Superior temporal gyrus (tissue), 1 donor: Measurements from ENCODE around the gene LRRC51.

Experiments
- DNase-seq: peaks from one replicate; pipeline ENCODE4 v3.0.0-alpha.2; 2016; ENCODE audit errors: extremely low spot score

LRRC51 gene, protein sequence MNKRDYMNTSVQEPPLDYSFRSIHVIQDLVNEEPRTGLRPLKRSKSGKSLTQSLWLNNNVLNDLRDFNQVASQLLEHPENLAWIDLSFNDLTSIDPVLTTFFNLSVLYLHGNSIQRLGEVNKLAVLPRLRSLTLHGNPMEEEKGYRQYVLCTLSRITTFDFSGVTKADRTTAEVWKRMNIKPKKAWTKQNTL

DNA sequence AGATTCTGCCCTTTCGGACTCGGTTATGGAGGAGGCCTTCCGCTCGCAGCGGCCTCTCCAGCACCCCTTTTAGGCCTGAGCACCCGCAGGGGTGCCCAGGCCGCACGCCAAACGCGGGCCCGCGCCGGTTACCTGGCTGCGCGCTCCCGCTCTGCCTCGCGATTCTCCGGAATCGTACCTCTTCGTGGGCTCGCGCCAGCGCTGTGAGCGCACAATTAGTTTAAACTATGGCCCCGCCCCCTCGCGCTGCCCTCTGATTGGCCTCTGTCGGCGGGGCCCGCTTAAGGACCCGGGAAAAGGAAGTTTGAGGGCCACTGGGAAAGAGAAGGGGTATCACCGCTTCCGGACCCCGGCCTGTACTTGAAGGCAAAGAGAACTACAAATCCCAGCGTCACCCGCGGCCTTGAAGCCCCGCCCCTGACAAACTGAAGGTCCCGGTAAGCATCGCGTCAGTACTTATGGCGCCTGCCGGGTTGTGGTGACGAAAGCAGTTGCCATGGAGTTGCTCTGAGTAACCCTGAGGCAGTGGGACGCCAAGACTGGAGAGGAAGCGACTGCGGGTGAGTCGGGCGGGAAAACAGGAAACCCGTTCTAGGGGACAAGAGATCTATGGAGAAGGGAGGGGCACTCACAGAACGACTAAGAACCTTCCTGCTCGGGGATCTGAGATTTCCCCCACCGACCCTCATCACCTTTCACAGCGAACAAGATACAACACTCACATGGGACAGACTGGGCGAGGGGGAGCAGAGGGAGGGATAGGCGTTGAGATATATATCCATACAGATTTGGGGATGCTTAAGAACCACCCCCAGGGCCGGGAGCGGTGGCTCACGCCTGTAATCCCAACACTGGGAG, at the start of gene LRRC51, which contains the start of gene NUMA1:
TSS of gene LRRC51 (plus strand) at position 525 of the 858 bp plus-strand sequence. CDS start 8,234 bp downstream, outside the sequence.
TSS of gene NUMA1 (minus strand) at position 217 of the 858 bp plus-strand sequence. CDS start 44,599 bp downstream, outside the sequence.
- peak; percentile 100 for DNase-seq

DNA sequence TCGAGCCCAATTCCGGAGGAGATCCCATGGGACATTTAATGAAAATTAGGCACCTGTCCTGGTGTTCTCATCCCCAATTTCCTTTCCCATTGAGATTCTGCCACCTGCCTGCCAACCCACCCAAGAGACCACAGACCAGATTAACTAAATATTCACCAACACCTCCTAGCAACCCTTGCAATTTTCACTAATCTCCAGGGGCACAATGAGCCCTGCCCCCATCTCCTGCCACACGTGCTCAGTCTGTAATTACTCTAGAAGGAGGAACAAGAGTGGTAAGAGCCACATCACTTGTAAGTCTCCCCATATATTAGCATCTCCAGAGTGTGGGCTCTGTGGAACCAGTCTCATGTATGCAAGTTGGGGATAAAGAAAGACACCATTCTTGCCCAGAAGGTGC, 44.0 kb upstream of the LRRC51 start:
- DNase-seq, result no peak

DNA sequence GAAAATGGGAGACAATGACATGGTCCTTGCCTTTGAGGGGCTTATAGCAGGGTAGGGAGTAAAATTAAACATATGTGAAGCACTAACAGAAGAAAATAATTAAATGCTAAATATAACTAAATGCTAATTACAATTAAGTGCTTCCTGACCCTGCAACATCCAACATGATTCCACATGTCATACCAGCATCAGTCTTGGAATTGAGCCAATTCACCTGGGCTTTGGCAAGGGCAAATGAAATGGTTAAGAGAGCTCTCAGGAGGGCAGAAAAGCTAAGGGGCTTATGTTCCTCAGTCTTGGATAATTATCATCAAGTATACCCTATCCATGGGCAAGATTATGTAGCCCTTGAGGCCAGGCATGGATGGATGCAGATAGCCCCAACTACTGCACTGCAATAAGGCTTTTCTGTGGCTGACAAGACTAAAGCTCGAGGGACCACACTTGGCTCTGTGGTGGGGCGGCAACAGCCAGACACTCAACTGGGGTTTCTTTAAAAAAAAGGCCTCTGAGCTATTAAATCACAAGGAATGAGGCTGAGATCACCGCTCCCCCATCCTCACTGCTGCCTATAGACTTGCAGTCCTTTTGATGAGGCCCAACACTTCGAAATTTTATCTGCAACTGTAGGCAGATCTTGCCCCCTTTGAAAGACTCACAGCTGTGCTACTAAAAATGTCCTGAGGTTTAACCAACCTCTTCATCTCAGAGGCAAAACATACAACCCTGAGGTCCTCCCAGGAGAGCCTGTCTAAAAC, 42.9 kb upstream of the LRRC51 start:
- no peak for DNase-seq

DNA sequence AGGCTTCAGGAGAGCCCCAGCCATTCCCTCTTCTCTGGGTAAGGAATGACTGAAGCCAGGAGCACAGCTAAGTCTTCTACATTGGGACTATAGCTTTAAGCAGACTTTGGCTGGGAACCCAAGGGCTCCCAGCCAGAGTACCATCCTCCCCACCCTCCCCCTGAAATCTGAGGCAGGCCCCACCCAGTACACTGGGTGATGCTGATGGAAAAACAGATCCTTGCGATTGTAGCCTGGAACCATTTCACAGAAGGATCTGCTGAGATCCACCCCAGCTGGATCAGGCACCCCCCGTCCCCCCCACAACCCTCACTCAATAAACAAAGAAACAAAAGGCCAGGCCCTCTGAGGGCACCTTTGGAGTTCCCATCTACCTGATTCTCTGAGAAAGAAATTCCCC, 42.2 kb upstream of the LRRC51 start:
- peak; percentile 88 for DNase-seq

DNA sequence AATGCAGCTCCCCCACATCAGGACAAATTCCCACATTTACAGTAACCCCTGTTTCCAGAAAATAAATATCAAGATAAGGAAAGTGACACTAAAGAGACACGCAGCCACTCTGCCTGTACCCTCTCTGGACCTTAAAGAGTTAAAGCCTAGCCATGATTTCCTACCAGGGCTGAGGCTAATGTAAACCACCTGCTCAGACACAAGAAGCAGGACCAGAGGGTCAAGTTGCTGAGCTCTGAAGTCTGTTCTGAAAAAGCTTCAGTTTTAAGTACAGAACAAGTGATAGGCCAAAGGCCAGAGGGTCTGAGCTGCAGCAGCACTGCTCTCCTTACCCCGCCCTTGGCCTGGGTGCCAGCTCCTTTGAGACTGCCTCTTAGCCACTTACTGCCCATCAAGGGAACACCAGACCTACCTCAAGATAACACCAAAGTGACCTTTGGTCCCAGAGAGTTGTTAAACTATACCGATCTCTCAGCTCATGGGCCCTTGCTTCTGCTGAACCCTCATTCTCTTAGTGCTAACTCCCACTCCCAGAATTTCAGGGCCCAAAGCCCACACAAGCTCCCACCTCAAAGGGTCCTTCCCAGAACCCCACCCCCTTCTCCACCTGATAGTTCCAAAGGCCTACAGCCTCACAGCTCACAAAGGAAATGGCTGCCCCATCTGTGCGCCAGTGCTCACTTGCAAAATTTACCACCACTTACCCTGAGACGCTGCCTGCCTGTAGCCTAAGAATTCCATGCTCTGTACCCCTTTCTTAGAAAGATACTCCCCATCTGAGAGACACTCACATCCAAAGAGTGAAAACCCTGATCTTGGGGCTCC, 41.4 kb upstream of the LRRC51 start:
- DNase-seq, result peak; percentile 54

DNA sequence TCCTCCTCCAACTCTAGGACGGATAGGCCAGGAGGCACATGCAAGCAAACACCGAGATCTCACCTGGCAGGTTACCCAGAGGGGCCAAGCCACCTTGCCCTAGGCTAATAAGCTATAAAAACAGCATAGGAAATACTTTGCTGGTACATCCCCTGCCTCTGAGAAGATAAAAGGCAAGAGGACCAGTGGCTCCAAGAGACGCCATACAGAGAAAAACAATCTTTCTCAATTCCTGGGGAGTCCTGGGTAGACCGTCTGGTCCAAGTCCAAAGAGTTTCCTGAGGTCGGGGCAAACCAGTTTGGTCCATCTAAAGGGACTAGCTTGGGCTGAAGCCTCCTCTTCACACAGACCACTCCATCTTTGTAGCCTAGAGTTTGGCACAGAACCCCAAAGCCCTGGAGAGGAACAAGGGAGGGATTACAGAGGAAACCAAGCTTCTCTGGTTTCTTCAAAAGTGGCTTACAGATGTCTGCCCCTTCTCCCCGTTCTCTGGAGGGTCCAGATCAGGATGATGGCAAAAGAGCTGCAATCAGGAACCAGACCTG, 40.7 kb upstream of the LRRC51 start:
- DNase-seq, result peak; percentile 62

DNA sequence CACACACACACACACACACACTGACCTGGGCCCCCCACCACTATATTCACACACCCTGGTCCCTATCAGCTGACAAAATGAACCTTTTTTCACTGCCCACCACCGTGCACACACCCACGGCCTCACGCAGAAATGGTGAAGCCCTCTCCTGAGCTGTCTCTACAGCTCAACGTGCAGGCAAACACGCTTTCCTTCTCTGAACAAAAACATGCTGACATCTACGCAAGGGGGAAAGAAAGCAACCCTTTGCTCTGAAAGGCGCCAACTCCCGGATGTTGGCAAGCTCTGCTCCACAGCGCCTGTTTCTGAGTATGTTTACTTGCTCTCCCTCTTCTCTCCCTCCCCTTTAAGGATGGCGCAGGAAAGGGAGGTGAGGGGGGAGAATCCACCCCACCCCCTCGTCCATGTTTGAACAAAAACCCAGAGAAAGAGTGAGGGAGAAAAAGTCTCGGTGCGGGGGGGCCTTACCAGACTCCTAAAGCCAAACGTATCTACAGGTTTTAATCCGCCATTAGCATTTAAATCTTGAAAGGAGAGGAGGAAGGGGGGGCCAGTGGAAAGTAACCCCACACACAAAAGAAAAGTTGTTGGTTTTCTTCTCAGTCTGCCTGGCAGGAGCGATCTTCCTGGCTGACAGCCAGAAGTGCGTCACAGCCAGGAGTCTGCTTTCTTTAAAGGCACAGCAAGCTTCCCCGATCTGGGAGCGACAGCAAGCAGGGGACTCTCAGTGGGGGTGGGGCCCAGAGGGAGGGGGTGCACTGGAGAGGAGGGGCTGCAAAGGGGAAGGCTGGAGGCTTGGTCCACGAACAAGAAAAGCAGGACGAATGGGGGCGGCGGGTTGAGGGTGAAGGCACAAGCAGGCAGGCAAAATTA, 39.9 kb upstream of the LRRC51 start:
- peak; percentile 95 for DNase-seq

DNA sequence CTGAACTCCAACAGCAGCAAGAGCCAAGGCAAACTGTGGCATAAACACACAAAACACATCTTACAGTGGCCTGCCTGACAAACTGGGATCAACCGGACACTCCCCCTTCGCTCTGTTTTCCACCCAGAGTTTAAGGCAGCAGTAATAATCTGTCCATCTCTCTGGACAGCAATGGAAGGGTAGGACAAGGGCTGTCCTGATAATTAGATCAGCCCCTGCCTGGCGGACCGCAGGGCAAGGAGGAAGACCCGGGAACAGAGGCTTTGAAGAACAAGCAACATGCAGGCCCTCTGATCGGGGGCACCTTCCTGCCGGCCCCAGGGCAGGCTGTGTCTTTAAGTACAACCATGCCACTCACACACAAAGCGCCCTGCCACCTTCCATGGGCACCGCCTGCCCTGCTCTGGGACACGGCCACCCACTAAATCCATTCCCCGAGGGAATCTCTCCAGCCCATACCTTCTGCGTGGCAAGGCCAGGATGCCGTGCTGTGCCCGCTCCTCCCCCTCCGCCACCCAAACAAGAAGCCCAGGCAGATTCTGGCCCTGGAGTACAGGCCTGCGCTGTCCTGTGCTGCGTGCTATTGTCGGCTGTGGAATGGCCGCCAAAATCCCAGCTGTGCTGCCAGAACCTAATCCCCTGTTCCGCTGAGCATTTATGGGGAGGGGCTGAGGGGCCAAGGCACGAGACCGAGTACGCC, 39.1 kb upstream of the LRRC51 start:
- peak; percentile 88 for DNase-seq

DNA sequence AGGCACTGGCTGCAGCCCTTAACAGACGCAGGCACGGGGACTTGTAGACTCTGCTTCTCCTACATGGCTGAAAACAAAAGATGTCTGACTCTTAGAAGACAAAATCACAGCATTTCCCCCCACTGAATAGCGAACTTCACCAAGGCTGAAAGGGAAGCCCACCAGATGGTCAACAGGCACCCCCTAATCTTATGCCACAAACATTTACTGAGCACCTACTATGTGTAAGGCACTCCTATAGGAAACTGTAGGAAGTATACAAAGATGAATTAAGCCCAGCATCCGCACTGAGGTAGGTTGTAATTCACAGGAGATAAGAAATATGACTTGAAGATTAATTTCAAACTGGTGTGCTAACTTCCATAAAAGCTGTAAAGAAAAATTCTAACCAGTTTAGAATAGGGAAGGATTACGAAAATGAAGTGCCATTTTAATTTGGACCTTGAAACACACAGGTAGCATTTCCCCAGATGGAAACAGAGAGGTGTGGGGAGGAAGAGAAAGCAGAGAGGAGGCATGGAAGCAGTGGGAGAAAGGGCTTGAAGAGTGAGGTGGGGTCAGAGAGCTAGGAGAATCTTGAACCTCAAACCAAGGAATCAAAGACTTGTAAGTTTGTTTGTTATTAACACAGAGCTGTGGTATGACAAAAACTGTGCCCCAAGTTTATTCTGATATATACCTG, 38.4 kb upstream of the LRRC51 start:
- DNase-seq, result no peak

DNA sequence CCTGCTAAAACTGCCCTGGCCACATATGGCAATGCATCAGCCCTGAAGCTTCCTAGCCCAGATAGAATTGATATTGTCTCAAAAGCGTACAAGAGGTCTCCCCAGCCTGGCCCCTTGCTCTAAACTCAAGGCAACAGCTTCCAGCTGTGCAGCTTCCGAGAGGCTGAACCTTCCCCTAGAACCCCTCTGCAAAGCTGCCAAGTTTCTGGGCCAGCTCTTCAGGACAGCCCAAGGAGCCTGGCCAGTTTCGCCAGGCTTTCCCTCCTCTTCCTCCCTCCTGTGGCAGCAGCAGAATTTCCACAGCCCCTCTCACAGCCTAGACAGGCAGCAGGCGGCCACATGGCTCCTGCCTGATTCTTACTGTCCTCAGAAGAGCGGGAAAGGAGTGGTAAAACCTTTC, 34.8 kb upstream of the LRRC51 start:
- no peak for DNase-seq

DNA sequence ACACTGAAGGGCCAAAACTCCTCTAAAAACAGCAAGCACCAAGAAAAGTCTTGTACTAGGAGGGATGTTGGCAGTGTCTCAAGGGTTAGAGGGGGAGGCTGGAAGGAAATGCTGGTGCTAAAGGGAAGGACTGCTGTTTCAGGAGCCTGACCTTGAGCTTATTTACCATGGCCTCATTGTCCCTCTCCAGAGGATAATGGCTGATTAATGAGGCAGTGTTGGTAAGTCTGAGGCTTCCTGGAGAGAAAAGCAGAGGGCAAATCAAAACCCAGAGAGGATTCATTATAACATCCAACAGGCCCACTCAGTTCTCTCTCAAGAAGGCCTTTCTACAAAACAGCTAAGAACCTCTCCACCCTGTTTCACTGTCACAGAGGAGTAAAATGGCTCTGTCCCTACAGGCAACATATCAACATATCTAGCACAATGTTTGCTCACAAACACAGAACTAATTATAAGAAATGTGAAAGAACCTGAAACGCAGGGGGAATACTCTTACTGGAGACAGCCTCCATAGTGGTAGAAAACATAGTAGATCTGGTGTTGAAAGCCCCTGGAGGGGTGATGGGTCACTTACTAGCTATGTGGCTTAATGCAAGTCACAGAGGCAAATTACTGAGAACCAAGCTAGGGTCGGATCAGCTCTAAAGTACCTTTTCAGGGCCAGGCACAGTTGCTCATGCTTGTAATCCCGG, 31.7 kb upstream of the LRRC51 start:
- DNase-seq, result no peak

DNA sequence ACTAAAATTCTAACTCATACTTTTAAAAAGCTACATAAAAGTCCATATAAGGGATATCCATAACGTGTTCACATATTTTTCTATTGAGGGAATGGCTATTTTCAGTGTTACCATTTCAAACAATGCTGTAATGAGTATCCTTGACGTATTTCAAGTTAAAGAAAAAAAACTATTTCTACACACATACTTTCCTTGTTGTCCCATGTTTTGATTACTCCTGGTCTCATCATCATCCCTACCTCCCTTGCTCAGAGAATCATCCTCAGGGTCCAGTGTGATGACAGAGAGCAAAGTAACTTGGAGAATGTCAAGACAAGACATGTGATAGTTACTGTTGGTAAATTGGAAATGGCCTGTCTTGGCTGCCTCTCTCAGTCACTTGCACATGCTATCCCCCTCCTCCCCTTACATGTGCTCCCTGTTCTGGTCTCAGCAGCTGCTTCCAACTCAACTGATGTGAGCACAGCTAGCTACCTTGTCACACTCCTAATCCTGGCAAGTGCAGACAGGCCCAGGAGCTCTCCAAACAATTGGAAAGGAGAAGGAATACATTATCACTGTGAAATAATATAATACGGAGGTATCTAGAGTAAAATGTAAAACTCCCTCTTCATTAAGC, 22.1 kb upstream of the LRRC51 start:
- DNase-seq, result no peak

DNA sequence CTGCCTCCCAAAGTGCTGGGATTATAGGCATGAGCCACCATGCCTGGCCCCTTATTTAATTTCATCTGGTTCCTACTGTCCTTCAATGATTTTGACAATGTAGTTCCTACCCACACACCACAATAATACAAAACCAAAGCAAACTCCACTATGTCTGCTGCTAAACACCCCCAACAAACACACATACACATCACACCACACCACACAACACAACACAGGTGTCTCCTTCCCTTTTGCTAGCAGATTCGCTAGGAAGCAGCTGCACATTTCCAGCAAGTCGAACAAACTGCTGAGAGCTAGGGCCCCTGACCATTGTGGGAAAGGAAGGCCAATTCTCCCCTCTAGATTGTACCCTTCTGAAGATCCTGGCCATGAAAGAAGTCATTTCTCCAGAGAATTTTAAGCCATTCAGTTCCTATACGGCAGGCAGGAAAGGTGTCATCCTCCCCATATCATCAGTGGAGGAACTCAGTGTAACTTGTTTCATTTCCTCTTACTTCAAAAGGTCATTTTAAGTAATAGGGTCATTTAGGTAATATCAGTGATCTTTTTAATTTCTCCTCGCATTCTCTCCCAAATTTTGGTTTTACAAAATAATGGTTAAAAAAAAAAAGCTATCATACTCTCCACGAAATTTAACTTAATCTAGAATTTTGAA, 18.8 kb upstream of the LRRC51 start:
- no peak for DNase-seq

DNA sequence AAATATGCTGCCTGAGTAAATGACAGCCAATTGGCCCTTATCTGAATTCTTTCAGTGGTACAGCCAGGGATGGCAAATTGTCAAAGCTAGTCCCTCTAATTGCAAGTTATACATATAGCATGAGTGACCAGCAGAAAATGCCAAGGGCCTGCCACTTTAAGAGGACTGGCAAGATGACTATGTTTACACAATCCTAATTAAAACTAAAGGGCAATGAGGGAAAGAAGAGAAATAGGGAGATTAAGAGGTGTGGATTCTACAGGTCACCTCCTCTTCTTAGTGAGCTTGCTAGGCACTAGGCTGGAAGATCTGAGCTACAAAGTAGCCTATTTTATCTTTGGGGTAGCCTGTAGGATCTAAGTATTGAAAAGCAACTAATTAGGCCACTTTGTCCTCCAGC, 13.8 kb upstream of the LRRC51 start:
- DNase-seq, result no peak

DNA sequence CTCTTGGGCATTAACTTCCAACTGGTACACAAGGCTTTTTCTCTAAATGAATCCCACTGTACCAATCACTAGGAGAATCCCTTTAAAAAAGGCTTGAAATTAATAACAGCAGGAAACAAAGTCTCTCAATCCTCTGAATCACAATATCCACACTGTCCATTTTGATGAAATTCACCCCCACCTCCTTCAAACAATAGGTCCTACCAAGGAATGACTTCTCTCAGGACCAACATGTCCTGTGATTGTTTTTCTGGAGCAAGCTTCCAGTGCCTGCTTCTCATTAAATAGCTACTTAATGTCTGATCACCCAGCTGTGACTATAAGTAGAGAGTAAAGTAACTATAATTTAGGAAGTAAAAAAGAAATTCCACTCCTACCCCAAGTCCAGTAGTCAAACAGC, 13.4 kb upstream of the LRRC51 start:
- DNase-seq, result no peak

DNA sequence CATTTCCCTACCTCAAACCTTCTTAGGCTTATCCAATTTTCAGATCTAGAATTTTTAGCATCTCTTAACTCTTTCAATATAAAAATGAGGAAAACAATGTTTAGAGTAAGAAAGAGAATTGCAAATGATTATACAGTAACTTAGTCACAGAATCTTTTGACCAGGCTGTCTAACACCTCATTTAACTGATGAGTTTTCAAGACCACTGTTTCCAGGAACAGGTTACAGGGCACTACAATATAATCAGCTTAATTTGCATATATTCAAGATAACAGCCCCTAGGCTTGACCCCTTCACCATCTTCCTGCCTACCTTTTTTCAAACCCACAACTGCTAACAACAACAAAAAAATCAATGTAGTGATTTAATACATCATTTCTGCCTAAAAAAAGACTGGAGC, 13.0 kb upstream of the LRRC51 start:
- no peak for DNase-seq

DNA sequence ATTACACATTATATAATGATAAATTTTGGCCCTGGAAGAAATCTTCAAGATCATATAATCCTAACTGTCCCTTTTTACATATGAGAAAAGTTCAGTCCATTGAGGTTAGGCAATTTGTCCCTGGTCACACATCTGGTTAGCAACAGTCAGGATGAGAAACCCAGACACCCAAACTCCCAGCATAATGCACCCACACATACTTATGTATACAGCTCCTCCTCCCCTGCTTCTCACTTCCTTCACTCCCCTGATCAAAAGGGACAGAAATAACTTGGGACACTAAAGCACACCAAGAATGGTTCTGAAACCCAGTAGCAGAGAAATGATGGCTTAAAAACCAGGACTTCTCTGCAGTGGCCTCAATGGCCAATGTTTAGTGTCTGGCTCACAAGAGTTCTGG, 11.4 kb upstream of the LRRC51 start:
- peak; percentile 47 for DNase-seq
